RPMI7951 (cell line): ENCODE results near the gene CLIC1. TPM values are rescaled to one million over a fixed set of nuclear protein-coding genes. Genes with fewer than 3 reads are reported as not detected.

Experiments
- DNase-seq: peaks from one replicate; pipeline ENCODE4 v3.0.0-alpha.2; 2012; ENCODE audit warnings: low read depth
- total RNA-seq: library from RNA; depleted of rRNA; stranded (reverse); fragments of >200 nt; shearing (Covaris generic); gene quantifications from 2 replicates; pipeline ENCODE4 v1.2.3, GENCODE V29; 2014

The CLIC1 gene
- total RNA-seq, 1 experiment from 2014 or later: 1,387 TPM

DNA sequence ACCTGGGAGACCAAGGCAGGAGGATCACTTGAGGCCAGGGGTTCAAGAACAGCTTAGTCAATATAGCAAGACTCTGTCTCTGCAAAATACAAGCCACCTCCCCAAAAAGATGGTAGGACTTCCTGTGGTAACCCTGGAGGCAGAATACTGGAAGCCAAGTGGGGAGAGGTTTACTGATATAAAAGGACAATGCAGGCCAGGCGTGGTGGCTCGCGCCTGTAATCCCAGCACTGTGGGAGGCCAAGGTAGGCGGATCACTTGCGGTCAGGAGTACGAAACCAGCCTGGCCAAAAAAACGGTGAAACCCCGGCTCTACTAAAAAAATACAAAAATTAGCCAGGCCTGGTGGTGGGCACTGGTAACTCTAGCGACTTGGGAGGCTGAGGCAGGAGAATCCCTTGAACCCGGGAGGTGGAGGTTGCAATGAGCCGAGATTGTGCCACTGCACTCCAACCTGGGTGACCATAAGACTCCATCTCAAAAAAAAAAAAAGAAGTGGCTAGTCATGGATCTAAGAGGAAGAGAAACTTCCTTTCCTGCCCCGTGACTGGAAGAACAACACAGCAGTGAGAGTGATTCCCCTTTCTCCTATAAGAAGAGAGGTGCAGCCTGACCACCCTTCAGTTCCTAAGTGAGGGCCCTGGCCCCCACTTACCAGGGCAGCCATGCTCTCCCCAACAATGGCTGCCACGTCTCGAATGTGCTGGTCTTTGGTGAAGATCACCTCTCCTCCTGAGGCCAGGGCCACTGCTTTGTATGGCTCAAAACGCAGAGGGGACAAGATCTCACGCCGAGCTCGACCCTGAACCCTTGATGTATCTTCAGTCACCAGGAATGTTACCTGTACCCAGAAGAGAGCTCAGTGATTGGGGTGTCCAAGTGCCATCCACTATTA, 32.3 kb upstream of the CLIC1 start:
- no peak for DNase-seq

DNA sequence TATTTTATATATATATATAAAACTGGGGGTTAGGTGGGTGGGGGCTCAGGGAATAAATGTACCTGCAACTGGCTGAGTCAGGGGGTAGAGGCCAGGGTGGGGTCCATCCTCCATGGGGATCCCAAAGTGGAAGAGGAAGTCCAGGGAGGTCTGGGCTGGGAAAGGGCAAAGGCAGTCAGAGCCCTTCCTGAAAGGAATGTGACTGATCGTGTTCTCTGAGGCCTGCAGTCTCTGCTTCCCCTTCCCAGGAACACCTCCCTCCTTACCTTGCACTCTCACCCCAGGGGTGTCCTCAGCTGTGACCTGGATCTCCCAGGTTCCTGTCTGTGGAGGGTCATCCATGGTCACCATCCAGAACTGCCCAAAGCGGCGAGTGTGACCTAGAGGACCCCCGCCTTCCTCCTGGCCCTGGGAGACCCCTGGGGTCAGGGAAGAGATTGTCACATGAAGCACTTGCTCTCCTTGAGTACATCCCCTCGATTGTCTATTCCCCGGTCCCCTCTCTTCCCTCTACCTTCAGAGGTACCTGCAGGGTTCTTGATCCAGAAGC, 30.8 kb upstream of the CLIC1 start:
- DNase-seq: no peak

DNA sequence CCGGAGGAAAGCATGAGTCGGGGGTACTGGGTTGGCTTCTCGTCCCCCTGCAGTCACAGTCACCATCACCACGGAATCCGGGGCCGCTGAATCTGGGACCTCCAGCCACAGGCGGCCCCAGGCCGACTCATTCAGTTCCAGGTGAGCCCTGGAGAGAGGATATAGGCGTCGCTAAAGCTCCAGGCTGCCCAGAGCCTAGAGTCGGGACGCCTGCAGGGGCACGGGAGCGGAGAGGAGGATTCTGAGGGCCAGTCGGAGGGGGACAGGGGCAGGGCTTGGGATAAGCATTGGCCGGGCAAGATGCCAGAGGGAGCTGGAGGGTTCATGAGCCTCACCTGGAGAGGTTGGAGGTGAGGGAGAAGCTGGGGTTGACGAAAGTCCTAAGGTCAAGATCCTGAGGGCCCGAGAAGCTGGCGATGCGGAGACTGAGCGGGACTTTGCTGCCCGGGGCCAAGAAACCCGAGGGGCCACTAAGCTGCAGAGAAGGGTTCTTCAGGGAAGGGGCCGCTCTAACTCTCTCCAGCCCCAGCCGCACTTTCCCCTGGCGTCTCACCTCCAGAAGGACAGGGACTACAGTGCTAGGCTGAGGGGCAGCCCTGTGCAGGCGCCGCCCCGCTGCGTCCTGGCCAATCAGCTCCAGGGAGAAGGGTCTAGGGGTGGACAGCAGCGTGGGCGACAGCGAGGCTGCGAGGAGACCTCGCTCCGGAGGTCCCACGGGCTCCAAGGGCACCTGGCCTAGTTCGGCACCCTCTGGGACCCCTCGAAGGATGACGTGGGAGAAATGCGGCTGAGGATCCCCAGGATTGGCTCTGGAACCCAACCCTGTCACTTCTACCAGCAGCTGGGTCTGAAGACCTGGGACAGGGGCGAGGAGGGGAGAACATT, 29.8 kb upstream of the CLIC1 start:
- DNase-seq: no peak

DNA sequence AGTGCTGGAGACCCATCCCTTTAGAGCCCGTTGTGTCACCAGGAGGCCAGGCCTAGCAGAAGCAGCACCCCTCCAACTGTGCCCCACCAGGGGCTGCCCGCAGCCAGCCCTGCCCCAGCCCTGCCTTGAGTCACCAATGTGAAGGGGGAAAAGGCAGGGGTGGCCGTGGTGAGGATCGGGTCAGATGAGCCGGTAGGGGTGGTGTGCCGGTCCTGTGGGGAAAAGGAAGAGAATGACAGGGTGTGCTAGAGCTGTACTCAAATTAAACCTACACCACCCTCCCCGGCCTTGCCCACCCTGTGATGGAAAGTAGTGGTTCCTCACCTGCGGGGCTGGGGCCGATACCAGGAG, 29.2 kb upstream of the CLIC1 start:
- DNase-seq: no peak

DNA sequence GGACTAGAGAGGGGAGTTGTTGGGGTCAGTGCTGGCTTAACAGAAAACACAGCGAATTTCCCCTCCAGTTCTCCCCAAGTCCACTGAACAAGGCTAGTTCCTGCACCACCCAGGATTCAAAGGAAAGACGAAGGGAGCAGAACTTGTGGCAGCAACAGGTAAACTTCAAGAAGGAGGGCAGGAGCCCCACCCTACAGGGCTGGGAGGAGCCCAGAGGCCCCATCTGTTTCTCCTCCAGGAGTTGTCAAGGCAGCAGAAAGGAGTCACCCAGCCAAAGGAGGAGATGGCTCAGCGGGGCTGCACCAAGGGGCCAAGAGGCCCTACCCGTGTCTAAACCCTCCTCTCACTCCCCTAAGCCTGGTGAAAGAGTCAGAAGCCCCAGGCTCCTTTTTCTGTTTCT, 27.9 kb upstream of the CLIC1 start:
- no peak for DNase-seq

DNA sequence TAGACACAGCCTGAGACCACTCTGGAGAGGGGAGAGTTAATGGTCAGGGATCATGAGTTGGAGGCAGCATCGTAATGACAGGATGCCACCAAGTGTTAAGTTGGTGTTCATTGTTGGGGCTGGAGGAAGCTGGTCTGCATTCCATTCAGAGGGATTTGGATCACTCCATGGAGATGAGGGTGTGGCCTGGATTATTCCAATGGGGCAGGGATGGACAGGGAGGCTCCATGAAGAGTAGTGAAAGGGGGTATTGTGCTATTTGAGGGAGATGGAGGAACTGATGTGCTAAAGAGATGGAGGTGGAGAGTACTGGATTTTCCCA, 27.2 kb upstream of the CLIC1 start:
- DNase-seq: peak; percentile 72

DNA sequence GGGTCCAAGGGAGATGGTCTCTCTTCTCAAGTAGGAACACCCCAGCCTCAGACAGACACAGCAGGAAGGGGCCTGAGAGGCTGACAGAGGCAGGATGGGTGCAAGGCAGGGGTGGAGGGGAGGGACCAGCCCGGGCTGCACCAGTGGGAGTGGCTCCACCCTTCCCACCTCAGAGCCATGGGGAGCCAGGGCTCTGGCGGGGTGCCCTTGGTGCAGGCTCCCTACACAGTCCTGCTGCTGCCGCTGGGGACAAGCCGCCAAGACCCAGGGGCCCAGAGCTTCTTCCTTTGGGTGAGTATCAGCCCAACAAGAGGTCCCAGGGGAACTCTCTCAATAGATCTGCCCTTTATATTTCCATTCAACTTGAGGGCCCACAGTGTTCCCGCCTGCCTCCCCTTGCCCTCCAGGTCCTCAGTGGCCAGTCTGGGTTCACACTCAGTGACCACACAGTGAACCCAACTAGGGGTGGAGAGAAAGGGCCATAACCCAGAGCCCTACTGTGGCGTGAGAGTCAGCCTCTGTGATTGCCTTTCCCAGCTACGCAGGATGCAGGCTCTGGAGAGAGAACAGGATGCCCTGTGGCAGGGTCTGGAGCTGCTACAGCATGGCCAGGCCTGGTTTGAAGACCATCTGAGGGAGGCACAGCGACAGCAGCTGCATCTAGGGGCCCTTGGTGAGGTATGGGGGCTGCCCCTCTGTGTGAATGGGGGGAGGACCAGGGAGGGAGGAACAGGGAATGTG, 26.7 kb upstream of the CLIC1 start:
- DNase-seq: no peak

DNA sequence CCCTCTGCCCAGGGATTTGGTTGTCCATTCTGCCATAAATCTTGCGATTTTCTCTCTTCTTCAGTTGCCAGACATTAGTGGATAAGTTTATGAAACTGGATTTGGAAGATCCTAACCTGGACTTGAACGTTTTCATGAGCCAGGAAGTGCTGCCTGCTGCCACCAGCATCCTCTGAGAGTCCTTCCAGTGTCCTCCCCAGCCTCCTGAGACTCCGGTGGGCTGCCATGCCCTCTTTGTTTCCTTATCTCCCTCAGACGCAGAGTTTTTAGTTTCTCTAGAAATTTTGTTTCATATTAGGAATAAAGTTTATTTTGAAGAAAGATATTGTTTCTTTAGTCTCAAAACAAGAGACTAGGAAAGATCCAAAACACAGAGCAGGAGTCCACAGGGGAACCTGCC, 26.0 kb upstream of the CLIC1 start, which contains the start of gene SAPCD1:
TSS of gene SAPCD1 (plus strand) at position 301 of the 400 bp plus-strand sequence. CDS start 399 bp downstream, outside the sequence.
- no peak for DNase-seq

DNA sequence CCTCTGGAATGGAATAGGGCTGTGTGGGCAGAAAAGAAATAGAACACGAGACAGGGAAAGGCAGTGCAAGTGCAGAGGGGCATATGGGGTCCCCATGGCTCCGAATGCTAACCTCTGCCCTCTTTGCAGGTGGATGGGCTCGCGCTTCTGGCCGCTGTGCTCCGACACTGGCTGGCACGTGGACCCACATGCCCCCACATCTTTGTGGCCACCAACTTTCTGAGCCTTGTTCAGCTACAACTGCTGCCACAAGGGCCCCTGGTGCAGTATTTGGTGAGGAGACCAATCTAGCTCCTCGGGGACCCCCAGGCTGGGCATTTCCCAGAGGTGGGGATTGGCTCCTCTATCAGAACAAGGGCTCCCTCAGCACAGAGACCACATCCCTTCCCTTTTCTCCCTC, 25.0 kb upstream of the CLIC1 start:
- no peak for DNase-seq

DNA sequence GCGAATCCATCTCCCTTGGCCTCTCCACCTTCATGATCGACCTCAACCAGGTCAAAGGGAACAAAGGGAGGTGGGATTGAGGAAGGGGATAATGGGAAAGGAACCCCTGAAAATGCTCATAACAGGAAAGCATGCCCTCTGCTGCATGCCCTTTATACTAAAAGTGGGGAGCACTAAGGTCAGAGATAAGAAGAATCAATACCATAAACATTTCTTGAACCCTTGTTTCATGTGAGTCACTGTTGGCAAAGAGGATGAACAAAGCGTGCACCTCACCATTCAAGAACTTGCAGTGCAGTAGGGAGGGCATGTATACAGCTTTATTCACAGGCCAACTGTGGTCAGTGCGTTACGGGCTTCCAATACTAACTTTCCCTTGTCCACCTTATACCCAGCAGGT, 24.5 kb upstream of the CLIC1 start:
- no peak for DNase-seq

DNA sequence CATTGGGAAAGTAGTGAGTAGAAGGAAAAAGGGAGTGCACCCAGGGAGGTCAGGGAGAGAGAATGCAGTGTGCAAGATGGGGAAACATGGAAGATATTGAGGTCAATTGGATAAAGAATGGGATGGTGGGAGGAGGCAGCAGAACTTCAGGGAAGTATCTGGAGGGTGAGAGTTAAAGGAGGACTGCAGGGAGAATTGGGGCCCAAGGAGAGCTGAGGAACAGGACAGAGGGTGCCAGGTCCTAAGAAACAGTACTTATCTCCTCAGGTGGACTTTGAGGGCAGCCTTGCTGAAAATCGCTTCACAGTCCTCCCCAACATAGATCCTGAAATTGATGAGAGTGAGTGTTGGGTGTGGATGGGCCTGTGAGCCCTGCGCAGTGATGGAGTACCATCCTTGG, 22.0 kb upstream of the CLIC1 start:
- no peak for DNase-seq

DNA sequence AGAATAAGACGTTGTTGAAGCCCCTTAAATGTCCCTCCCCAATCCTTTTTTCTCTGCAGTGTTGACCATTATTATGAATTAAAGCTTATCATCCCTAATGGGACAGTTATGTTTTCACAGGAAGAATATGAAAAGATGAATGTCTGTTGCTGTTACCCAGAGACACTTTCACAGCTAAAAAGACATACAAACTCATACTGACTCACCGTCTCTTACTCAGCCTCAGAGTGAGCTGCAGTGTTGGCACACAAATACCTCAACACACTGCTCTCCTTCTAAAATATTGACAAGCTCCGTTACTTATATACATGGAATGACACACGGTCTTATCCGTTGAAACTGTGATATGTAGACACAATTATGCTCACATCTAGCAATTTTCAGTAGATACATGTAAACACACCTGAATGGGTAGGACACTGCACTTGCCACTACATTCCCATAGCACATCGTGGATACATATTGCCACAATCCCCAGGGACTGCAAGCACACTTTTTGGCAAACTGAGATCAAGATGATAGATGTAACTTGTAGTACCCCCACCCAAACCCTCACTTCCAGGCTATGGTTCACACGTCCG, 16.5 kb upstream of the CLIC1 start:
- DNase-seq: peak; percentile 65

DNA sequence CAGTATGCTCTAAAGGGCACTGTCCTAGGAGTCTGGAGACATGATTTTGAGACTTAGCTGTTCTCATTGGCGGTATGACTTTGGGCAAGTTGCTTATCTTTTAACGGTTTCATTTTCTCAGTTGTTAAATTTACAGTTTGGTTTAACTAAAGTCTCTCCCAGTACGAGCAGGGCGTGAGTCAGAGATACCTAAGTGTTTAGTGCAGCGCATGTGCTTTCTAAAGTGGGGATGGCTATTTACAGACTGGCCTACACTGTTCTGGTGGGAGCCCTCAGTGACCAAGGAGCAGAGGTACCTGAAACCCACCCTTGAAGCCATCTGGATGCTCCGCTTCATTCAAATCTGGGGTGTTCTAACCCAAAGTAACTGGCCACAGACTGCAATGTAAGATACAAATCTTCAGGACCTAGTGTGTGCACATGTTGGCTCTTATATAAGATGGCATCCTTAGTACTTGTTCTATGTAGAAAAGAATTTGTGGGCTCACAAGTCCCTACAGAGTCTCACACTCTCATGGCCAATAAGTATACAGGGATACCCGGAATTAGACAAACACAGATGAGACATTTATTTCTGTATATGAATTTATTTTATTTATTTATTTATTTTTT, 14.2 kb upstream of the CLIC1 start:
- no peak for DNase-seq

DNA sequence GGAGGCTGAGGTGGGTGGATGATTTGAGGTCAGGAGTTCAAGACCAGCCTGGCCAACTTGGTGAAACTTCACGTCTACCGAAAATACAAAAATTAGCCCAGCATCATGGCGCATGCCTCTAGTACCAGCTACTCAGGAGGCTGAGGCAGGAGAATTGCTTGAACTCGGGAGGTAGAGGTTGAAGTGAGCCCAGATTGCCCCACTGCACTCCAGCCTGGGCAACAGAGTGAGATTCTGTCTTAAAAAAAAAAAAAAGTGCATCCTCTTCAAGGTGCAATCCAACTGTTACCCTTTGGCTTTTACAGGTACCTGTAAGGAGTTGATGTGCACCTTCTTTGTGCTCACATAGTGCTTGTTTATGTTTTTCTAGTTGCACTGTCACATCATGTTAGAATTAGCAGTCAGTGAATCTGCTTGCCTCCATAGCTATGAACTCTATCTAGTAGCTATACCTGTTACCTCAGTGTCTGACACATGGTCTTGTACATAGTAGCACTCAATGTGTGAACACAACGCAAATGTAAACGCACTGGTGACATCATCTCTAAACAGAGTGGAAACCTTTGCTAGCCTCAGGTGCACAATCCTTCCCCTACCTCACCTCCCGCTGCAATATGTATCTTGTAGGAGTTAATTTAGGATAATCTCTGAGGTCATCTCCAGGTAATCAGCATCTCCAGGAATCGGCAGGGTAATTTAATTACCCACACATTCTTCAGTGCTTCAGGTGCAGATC, 13.1 kb upstream of the CLIC1 start:
- no peak for DNase-seq

DNA sequence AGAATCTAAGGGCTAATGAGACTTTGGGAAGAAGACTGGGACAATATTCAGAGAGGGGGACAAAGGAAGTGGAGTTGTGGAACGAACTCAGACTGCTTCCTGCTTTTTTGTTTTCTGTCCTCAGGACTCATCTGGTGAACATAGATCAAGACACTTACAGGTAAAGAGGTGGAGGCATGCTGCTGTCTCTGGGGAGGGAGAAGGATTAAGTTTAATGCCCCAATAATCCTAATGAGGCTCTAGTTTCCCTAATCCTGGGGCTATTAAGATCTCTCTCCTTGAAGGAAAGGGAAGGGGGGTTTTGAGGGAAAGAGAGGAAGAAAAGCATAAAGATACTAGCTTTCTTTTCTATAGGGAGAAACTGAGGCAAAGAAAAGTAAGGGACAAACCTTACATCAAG, 8.1 kb upstream of the CLIC1 start:
- no peak for DNase-seq

DNA sequence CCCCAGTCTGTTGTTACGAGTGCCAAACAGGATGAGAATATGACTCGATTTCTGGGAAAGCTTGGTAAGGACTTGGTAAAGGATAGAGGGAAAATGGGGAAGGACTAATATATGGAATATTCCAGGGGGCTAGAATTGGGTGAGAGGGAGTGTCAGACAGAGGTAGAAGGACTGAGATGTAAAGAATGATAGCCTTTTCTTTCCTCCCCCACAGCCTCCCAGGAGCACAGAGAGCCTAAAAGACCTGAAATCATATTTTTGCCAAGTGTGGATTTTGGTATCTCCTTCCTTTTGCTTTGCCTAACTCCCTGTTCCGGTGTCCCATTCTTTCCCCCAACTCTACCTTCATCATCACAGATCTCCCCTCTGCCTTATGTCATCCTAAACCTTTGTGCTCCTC, 6.6 kb upstream of the CLIC1 start:
- no peak for DNase-seq

DNA sequence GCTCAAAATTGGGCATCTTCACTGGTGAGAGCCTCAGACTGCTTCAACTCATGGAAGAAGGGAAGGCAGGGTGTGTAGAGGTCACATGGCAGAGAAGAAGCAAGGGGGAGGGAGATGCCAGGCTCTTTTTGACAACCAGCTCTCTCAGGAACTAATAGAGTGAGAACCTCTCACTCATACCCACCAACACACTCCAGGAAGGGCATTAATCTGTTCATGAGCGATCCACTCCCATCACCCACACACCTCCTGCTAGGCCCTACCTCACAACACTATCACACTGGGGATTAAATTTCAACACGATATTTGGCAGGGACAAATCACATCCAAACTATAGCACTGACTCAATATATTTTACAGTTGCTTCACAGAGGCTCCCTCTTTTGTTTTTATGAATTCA, 5.5 kb upstream of the CLIC1 start:
- no peak for DNase-seq

DNA sequence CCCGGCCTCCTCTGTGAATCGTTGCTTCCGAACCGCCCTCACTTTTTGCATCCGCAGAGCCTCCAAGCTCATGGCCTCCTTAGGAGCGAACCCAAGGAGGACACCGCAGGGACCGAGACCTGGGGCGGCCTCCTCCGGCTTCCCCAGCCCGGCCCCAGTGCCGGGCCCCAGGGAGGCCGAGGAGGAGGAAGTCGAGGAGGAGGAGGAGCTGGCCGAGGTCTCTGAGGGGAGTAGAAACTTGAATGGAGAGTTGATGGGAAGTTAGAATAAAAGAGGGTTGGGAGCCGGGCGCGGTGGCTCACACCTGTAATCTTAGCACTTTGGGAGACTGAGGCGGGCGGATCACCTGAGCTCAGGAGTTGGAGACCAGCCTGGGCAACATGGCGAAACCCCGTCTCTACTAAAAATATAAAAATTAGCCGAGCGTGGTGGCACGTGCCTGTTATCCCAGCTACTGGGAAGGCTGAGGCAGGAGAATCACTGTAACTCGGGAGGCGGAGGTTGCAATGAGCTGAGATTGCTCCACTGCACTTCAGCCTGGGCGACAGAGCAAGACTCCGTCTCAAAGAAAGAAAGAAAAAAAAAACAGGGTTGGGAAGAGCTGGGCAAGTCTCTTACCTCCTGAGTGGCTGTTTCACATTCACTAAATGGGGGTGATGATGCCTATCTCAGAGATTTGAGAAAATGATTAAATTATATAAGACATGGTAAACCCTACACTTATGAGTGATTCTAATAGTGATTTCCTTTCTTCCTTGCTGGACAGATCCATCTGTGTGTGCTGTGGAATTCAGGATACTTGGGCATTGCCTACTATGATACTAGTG, 4.3 kb upstream of the CLIC1 start:
- DNase-seq: no peak

DNA sequence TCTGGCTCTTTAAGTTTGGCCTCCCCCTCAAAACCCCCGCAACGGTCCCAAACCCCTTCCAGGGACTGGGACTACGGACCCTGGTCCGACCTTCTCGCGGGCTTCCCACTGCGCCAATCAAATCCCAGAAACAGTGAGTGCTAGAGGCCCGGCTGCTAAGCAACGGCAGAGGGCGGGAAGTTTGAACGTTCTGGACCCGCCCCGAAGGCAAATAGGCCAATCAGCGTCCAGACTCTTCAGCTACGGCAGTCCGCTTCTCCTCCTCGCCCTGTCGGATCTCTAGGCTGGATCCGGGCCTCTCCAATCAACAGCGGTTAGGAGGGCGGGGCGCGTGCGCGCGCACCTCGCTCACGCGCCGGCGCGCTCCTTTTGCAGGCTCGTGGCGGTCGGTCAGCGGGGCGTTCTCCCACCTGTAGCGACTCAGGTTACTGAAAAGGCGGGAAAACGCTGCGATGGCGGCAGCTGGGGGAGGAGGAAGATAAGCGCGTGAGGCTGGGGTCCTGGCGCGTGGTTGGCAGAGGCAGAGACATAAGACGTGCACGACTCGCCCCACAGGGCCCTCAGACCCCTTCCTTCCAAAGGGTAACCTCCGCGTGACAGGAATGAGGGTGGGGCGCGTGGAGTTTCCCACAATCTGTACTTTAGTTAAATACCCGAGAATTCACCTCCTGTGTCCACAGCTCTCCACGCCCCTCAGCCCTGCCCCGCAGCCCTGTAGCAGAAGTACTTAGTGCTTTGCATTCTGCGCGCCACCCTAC, 3.5 kb upstream of the CLIC1 start, which contains the start of gene MSH5:
TSS of gene MSH5 (plus strand) at position 367 of the 758 bp plus-strand sequence. CDS start 462 bp downstream, outside the sequence.
- DNase-seq: peak; percentile 100
